HCT116 (cell line): ENCODE data around the gene WFDC13. TPM values are rescaled to one million over a fixed set of nuclear protein-coding genes. Genes with fewer than 3 reads are reported as not detected.
"Not testable (repeated sequence)": the region's sequence is repeated elsewhere in the genome, so short reads cannot be mapped to it uniquely, and the experiment has no call there.

Source experiments
- ATAC-seq: fragments of 200-7000 bp; cut with Tn5 transposase; 2 replicates; pipeline ENCODE4 v1.9.1; 2020; ENCODE audit warnings: mild to moderate bottlenecking, moderate library complexity
- BruUV-seq: library from RNA; stranded (reverse); fragments of 400-500 nt; replicated peaks from 2 replicates; lab custom pipeline; 2021; lab: Mats Ljungman, UMichigan
- CTCF ChIA-PET: fragments of 300-600 bp; sonication (Branson Sonifier 250); formaldehyde crosslinking; loops from one replicate; lab custom pipeline; 2021; ENCODE audit warnings: antibody characterized with exemption; lab: Charles Lee
- POLR2A ChIA-PET: fragments of 300-600, 350-600 bp; sonication (Branson Sonifier 250); formaldehyde crosslinking; loops from one replicate; lab custom pipeline; 2021; ENCODE audit warnings: antibody characterized with exemption; lab: Charles Lee
- RAD21 ChIA-PET, 2 experiments: fragments of 300-600 bp; sonication (Branson Sonifier 250); formaldehyde crosslinking; loops; one replicate each; lab custom pipeline; 2023; ENCODE audit warnings: low total read pairs in 2 of 2; ENCODE audit not compliant: uncharacterized antibody in 2 of 2, unreplicated experiment in 2 of 2, low non-redundant PET in 1 of 2; lab: Charles Lee
- DNase-seq: peaks from one replicate; pipeline ENCODE4 v3.0.0-alpha.2; 2010; ENCODE audit warnings: low read depth, low spot score
- H2AFZ ChIP-seq: fragments of 200-600 bp; shearing (Covaris generic), sonication (generic); 2 replicates; pipeline ENCODE4 v1.6.1; 2017; ENCODE audit warnings: low read depth, mixed run types, mixed read lengths, antibody characterized with exemption, low read length; ENCODE audit not compliant: poor library complexity, severe bottlenecking
- H3K27ac ChIP-seq: 2 replicates; pipeline ENCODE4 v1.5.1; 2012; ENCODE audit warnings: low read depth, low read length
- H3K27me3 ChIP-seq: fragments of 200-600 bp; sonication (generic); 2 replicates; pipeline ENCODE4 v1.6.1; 2016; ENCODE audit warnings: mixed run types, low read length, mixed read lengths; ENCODE audit not compliant: insufficient read depth
- H3K36me3 ChIP-seq, 2 experiments: fragments of 200-500 bp in 1 of 2; fragments of 200-600 bp in 1 of 2; sonication (Bioruptor generic) in 1 of 2; sonication (generic) in 1 of 2; 2 replicates each; pipeline versions ENCODE4 v1.5.1 to v1.6.1; 2014 to 2016; ENCODE audit warnings: low read length in 2 of 2, inconsistent platforms in 1 of 2, mixed read lengths in 1 of 2, mixed run types in 1 of 2; ENCODE audit not compliant: insufficient read depth in 2 of 2, control insufficient read depth in 1 of 2
- H3K4me1 ChIP-seq, 2 experiments: fragments of 200-600 bp in 1 of 2; sonication (generic) in 1 of 2; 2 replicates each; pipeline versions ENCODE4 v1.5.1 to v1.6.1; 2012 to 2017; ENCODE audit warnings: low read length in 2 of 2, inconsistent platforms in 1 of 2, mild to moderate bottlenecking in 1 of 2, mixed read lengths in 1 of 2, mixed run types in 1 of 2, moderate library complexity in 1 of 2; ENCODE audit not compliant: insufficient read depth in 2 of 2, control insufficient read depth in 1 of 2
- H3K4me2 ChIP-seq: fragments of 200-600 bp; sonication (generic); 2 replicates; pipeline ENCODE4 v1.6.1; 2017; ENCODE audit warnings: mixed run types, low read length, mixed read lengths
- H3K4me3 ChIP-seq, 2 experiments: fragments of 200-600 bp in 1 of 2; sonication (generic) in 1 of 2; replicated peaks in 1 of 2; 2 replicates each; pipeline ENCODE4 v1.5.1; 2011 to 2016; ENCODE audit warnings: low read length in 2 of 2, control low read depth in 1 of 2, low read depth in 1 of 2, mild to moderate bottlenecking in 1 of 2, mixed read lengths in 1 of 2, mixed run types in 1 of 2
- H3K79me2 ChIP-seq: fragments of 200-600 bp; sonication (generic); 2 replicates; pipeline ENCODE4 v1.6.1; 2017; ENCODE audit warnings: mild to moderate bottlenecking, mixed run types, low read length, moderate library complexity, mixed read lengths; ENCODE audit not compliant: insufficient read depth
- H3K9ac ChIP-seq: fragments of 200-600 bp; sonication (generic); 2 replicates; pipeline ENCODE4 v1.6.1; 2016; ENCODE audit warnings: low read length, mixed read lengths
- H3K9me2 ChIP-seq: fragments of 200-600 bp; sonication (generic), shearing (Covaris generic); 2 replicates; pipeline ENCODE4 v1.6.1; 2017; ENCODE audit warnings: mixed run types, mild to moderate bottlenecking, moderate library complexity; ENCODE audit not compliant: insufficient read depth
- H3K9me3 ChIP-seq, 2 experiments: fragments of 200-500 bp in 1 of 2; fragments of 200-600 bp in 1 of 2; sonication (Bioruptor generic) in 1 of 2; sonication (generic) in 1 of 2; 2 replicates each; pipeline ENCODE4 v1.6.1; 2014 to 2017; ENCODE audit warnings: low read length in 2 of 2, mixed read lengths in 2 of 2, inconsistent platforms in 1 of 2, low read depth in 1 of 2, mild to moderate bottlenecking in 1 of 2, mixed run types in 1 of 2, moderate library complexity in 1 of 2; ENCODE audit not compliant: control insufficient read depth in 1 of 2, insufficient read depth in 1 of 2
- H4K20me1 ChIP-seq: fragments of 200-600 bp; sonication (generic), shearing (Covaris generic); 2 replicates; pipeline ENCODE4 v1.6.1; 2017; ENCODE audit warnings: mixed run types, mild to moderate bottlenecking, moderate library complexity; ENCODE audit not compliant: insufficient read depth
- CBX3 ChIP-seq: IDR thresholded peaks from 2 replicates; pipeline ENCODE4 v1.6.1; 2012; ENCODE audit warnings: low read depth
- EZH2phosphoT487 ChIP-seq: fragments of 200-600 bp; IDR thresholded peaks from 2 replicates; pipeline ENCODE4 v1.6.1; 2018; ENCODE audit warnings: antibody characterized with exemption, borderline replicate concordance
- POLR2A ChIP-seq: IDR thresholded peaks from 2 replicates; pipeline ENCODE4 v1.7.0; 2011; ENCODE audit warnings: borderline replicate concordance; ENCODE audit not compliant: insufficient read depth, insufficient read length; ENCODE audit errors: extremely low read depth
- POLR2AphosphoS5 ChIP-seq: IDR thresholded peaks from 2 replicates; pipeline ENCODE4 v1.6.1; 2011; ENCODE audit warnings: mild to moderate bottlenecking, low read depth, low read length, moderate library complexity
- SRF ChIP-seq: IDR thresholded peaks from 2 replicates; pipeline ENCODE4 v1.6.1; 2012; ENCODE audit warnings: low read depth
- TCF7L2 ChIP-seq: IDR thresholded peaks from 2 replicates; pipeline ENCODE4 v1.7.0; 2011; ENCODE audit warnings: borderline replicate concordance, inconsistent platforms; ENCODE audit not compliant: insufficient read depth, insufficient read length; ENCODE audit errors: extremely low read depth
- YY1 ChIP-seq: IDR thresholded peaks from 2 replicates; pipeline ENCODE4 v1.6.1; 2011; ENCODE audit warnings: low read length, low read depth, moderate library complexity, mild to moderate bottlenecking; ENCODE audit not compliant: insufficient replicate concordance; ENCODE audit errors: extremely low read depth
- intact Hi-C: fragments of 100-400 bp; cut with micrococcal nuclease; formaldehyde crosslinking; loops from 2 replicates; pipeline ENCODE4 v1.10.0; 2022
- total RNA-seq: library from RNA; stranded (reverse); gene quantifications from one replicate; pipeline ENCODE4 v1.2.1, GENCODE V29; 2021; ENCODE audit not compliant: unreplicated experiment
- TF ChIP-seq, protein P1 (sequence below): IDR thresholded peaks from 2 replicates; pipeline ENCODE4 v1.6.1; 2012

WFDC13 gene
- total RNA-seq, 1 experiment from 2014 or later, result not detected

DNA sequence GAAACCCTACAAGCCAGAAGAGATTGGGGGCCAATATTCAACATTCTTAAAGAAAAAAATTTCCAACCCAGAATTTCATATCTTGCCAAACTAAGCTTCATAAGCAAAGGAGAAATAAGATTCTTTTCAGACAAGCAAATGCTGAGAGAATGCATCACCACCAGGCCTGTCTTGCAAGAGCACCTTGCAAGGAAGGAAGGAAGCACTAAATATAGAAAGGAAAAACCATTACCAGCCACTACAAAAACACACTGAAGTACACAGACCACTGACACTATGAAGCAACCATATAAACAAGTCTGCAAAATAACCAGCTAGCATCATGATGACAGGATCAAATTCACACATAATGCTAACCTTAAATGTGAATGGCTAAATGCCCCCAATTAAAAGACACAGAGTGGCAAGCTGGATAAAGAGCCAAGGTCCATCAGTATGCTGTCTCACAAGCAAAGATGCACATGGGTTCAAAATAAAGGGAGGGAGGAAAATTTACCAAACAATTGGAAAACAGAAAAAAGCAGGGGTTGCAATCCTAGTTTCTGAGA, 14.4 kb downstream of the WFDC13 start:
- POLR2A ChIA-PET, H3K4me1 ChIP-seq, H3K36me3 ChIP-seq, H3K27ac ChIP-seq, H3K9ac ChIP-seq, CTCF ChIA-PET, H3K4me2 ChIP-seq, RAD21 ChIA-PET, H3K9me2 ChIP-seq, H2AFZ ChIP-seq, H3K4me3 ChIP-seq, DNase-seq, intact Hi-C loops, H3K27me3 ChIP-seq, BruUV-seq, ATAC-seq, H3K9me3 ChIP-seq, H4K20me1 ChIP-seq, H3K79me2 ChIP-seq: not testable (repeated sequence)

DNA sequence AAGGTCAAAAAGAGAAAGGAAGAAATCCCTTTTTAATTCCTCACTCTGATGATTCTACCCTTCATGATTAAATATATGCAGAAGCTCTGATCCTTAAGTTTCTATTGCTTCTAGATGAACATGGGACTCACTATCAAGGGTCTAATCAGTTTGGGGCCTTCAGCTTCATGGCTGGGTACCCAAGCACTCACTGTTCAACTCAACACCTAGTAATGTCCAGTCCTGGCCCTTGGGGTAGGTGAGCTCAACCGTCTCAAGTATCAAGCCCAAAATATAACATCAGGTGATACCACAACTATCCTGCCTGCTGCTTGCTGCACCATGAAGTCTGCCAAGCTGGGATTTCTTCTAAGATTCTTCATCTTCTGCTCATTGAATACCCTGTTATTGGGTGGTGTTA, 20.2 kb downstream of the WFDC13 start, which contains the start of gene SPINT4:
TSS of gene SPINT4 (plus strand) at position 301 of the 400 bp plus-strand sequence. CDS start at position 322, 21 bp downstream.
- Histone ChIP-seq H3K4me1 (no peaks in the 10 kb centered on the region), H3K9me3 (no peaks in the 10 kb centered on the region), H3K4me3 (no peak within 1 kb of the TSS), H3K4me2 (no peak within 1 kb of the TSS), H3K79me2 (no peaks in the 10 kb centered on the region), H3K9me2 (no peaks in the 10 kb centered on the region), H2AFZ (no peak within 1 kb of the TSS), H4K20me1 (no peaks in the 10 kb centered on the region), H3K27me3 (peaks cover 13% of the 10 kb centered on the region), H3K9ac (no peak within 1 kb of the TSS), H3K27ac (no peak within 1 kb of the TSS), H3K36me3 (no peaks in the 10 kb centered on the region)
- ChIA-PET POLR2A (no interaction called here), CTCF (no interaction called here), RAD21 (no interaction called here)
- TF ChIP-seq EZH2phosphoT487, result no peak
- TF ChIP-seq TCF7L2, result no peak
- TF ChIP-seq SRF, result no peak
- TF ChIP-seq, protein P1, sequence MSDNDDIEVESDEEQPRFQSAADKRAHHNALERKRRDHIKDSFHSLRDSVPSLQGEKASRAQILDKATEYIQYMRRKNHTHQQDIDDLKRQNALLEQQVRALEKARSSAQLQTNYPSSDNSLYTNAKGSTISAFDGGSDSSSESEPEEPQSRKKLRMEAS, result no peak
- no peak for TF ChIP-seq YY1
- TF ChIP-seq POLR2AphosphoS5, result no peak
- TF ChIP-seq CBX3, result no peak
- TF ChIP-seq POLR2A, result no peak
- ATAC-seq (no peak), DNase-seq (no peak)
- intact Hi-C loops, result no loop called here
- BruUV-seq, result no TSS peak
